Keratinocyte (primary cell): ENCODE data around the gene CALCOCO1.

Source experiments
- EZH2 ChIP-seq: IDR thresholded peaks from one replicate; pipeline ENCODE4 v1.6.1; 2012; ENCODE audit warnings: inconsistent platforms, mild to moderate bottlenecking, low read length, moderate library complexity
- TF ChIP-seq, protein P1 (sequence below), 3 experiments: IDR thresholded peaks in 1 of 3; conservative IDR thresholded peaks in 1 of 3; optimal IDR thresholded peaks in 1 of 3; 2 replicates in 2 of 3; 3 replicates in 1 of 3; pipeline versions ENCODE3 to v1.5.1; 2011; ENCODE audit warnings: low read length in 3 of 3, mild to moderate bottlenecking in 3 of 3, moderate library complexity in 2 of 3, control low read depth in 1 of 3, inconsistent platforms in 1 of 3; ENCODE audit not compliant: insufficient read depth in 2 of 3; ENCODE audit errors: extremely low read depth in 1 of 3

DNA sequence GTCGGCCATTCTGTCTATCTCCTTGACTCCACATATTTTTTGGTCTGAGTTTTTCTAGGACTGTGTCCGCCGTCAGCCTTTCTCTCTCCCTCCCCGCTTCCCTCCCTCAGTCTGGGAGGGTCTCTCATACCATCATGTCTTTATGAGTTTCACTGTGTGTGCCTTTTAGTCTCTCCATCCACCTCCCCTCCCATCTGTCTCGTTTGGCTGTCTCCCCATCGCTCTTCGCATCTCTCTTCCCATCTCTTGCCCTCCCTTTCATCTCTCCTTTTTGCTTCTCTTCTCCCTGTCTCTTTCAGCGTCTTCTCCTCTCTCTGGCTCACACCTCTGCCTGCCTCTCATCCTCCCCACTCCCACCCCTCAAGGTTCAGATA lies 31.5 kb upstream of the CALCOCO1 start:
- TF ChIP-seq EZH2 = no peak
- TF ChIP-seq, protein P1, sequence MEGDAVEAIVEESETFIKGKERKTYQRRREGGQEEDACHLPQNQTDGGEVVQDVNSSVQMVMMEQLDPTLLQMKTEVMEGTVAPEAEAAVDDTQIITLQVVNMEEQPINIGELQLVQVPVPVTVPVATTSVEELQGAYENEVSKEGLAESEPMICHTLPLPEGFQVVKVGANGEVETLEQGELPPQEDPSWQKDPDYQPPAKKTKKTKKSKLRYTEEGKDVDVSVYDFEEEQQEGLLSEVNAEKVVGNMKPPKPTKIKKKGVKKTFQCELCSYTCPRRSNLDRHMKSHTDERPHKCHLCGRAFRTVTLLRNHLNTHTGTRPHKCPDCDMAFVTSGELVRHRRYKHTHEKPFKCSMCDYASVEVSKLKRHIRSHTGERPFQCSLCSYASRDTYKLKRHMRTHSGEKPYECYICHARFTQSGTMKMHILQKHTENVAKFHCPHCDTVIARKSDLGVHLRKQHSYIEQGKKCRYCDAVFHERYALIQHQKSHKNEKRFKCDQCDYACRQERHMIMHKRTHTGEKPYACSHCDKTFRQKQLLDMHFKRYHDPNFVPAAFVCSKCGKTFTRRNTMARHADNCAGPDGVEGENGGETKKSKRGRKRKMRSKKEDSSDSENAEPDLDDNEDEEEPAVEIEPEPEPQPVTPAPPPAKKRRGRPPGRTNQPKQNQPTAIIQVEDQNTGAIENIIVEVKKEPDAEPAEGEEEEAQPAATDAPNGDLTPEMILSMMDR (optimal IDR thresholded peaks at IDR 0.05 in 1 of 3, IDR thresholded peaks at IDR 0.05 in 1 of 3, conservative IDR thresholded peaks at IDR 0.05 in 1 of 3; ENCODE audit: extremely low read depth in 1 of 3, insufficient read depth in 2 of 3, low read length in 3 of 3) = no peak
